GM13976 (cell line): ENCODE data around the gene WDR45.
A peak's percentile ranks its signal among the peaks of the same experiment; 100 is the strongest.

Source experiments
- DNase-seq: peaks from one replicate; pipeline ENCODE4 v3.0.0; 2012; ENCODE audit warnings: low spot score
- CTCF ChIP-seq: IDR thresholded peaks from 2 replicates; pipeline ENCODE4 v1.5.1; 2012; ENCODE audit warnings: borderline replicate concordance, mild to moderate bottlenecking; ENCODE audit not compliant: insufficient read depth; ENCODE audit errors: extremely low read depth, missing control alignments, control extremely low read depth
- in situ Hi-C: fragments of 300-500 bp; cut with MboI; formaldehyde crosslinking; loops from one replicate; pipeline ENCODE4 v1.12.0; 2022; ENCODE audit warnings: low sequenced_read_pairs, mixed read lengths, inconsistent platforms; ENCODE audit not compliant: unreplicated experiment

The WDR45 gene

DNA sequence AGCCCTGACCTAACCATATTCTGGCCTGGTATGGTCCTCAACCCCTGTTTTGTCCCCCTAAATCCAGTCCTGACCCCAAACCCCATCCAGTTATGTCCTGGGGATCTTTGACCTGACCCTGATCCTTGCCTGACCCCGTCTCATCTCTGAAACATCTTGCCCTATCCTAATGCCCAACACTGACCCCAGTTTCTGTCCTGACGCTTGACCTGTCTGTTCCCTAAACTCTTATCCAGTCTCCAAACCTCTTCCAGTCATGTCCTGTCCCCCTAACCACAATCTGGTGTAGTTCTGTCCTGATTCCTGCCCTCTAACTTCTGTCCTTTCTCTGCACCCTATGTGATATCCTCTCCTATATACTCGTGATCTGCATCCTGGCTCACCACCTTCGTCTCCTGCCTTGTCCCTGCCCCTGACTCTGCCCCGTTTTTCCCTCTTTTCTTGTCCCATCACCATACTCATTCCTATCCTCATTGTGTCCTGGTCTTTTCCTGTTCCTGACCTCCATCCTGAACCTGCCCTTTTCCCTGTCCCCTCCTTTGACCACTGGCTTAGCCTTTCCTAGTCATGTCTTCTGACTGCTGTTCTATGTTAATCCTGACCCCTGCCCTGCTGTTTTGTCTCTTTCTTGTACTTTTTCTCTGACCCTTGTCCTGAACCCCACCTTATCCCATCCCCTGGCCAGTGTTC, 25.5 kb downstream of the WDR45 start:
- no peak for DNase-seq
- in situ Hi-C loops, result no loop called here
- no peak for TF ChIP-seq CTCF

- in situ Hi-C loops, result no loop called here
- peak; percentile 70 for DNase-seq
- TF ChIP-seq CTCF, result no peak
These were observed 26.2 kb downstream of the WDR45 start for GRCh38 chrX:49053223-49054072.

DNA sequence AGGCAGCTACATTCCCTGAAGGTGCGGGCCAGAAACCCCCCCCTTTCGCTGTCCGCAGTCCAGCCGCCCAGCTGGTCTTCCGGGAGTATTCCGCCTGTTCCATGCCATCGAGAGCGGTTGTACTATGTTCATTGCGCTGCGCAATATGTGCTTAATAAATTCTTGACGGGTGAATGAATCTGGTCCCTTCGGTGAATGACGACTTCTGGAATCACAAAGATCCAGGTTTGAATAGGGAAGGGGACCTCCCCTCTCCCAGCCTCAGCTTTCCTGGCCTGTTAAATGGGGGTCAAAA, 35.8 kb downstream of the WDR45 start:
- no peak for TF ChIP-seq CTCF
- in situ Hi-C loops, result no loop called here
- no peak for DNase-seq

DNA sequence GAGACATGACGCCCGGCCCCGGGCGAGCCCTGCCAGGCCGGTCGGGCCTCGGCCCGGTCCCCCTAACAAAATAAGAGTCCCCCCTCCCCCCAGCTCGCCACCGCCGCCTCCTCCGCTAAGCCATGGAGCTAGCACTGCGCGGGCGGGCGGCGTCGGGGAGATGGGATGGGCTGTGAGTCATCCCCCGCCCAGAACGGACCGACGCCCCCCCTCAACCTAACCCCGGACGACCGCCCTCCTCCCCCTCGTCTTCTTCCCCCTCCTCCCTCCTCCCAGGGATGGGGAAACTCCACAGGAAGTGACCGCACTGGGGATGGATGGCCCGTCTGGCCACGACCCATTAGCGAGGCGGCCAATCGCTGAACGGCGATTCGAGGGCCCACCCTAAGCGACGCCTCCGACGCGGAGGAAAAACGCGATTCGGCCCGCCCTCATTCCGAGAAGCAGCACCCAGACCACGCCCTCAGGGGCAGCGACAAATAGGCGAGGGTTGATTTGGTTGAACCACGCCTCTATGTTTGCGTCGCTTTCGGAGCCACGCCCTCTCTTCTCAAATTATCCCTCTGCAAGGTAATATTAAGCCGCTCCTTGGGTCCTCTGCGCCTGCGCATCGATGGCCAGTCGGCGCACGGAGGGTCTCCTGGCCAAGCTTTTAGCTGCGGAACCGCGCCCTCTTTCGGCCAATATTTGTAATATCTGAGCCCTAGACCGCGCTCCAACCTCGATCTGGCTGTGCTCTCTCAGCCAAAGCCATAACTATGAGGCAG, 36.3 kb downstream of the WDR45 start, which contains the start of gene TFE3:
TSS of gene TFE3 (minus strand) at position 138 of the 767 bp plus-strand sequence. CDS start at position 7, 131 bp downstream.
- in situ Hi-C loops, result no loop called here
- DNase-seq, result peak; percentile 92
- TF ChIP-seq CTCF, result peak; percentile 55

- TF ChIP-seq CTCF, result no peak
- in situ Hi-C loops, result no loop called here
- no peak for DNase-seq
These were observed 37.0 kb downstream of the WDR45 start for GRCh38 chrX:49042581-49043219.
